Measurements from ENCODE around the gene MAP2K6.
A peak's percentile ranks its signal among the peaks of the same experiment; 100 is the strongest.

The MAP2K6 gene

DNA sequence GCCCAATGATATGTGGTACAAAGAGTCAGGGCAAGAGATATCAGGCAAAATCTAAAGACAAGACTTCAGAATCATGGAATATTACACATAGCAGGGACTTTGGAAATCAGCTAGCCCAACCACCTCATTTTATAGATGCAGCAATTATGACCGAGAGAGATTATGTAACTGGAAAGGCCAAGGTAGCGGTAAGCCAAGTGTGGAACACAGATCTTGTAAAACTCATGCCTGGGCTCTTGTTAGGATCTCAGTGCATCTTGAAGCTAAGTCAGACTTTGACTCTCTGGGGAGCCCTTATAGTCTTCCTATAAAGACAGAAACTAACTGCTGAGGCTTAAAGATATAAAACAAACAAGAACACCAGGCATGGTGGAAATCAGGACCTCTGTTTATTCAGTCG is 18.6 kb downstream of the MAP2K6 start:
- TF ChIP-seq, protein P1, sequence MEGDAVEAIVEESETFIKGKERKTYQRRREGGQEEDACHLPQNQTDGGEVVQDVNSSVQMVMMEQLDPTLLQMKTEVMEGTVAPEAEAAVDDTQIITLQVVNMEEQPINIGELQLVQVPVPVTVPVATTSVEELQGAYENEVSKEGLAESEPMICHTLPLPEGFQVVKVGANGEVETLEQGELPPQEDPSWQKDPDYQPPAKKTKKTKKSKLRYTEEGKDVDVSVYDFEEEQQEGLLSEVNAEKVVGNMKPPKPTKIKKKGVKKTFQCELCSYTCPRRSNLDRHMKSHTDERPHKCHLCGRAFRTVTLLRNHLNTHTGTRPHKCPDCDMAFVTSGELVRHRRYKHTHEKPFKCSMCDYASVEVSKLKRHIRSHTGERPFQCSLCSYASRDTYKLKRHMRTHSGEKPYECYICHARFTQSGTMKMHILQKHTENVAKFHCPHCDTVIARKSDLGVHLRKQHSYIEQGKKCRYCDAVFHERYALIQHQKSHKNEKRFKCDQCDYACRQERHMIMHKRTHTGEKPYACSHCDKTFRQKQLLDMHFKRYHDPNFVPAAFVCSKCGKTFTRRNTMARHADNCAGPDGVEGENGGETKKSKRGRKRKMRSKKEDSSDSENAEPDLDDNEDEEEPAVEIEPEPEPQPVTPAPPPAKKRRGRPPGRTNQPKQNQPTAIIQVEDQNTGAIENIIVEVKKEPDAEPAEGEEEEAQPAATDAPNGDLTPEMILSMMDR (conservative IDR thresholded peaks at IDR 0.05; ENCODE audit: low read depth, low read length) = no peak
- no peak overlapping the region for H3K4me3 ChIP-seq (ENCODE audit: low read length)
- DNase-seq (ENCODE audit: low read depth) = no peak

DNA sequence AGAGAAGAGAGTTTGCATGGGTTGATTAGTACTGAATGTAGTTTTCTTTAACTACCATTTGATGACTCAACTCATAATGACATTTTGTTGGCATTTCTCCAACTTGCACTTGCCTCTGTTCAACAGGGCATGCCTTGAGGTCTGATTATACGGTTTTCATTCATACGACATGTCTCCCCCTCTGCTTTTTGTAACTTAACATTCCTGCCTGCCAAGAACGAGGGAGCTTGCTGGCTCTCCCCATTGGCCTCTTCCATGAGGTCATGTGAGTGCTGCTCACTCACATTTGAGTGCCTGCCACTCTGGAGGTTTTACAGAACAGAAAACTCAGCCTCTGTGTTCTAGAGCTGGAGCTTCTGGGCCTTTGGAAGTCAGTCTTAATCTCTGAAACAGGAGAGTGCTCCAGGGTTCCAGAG is 19.7 kb downstream of the MAP2K6 start:
- peak; percentile 93 for DNase-seq (ENCODE audit: low read depth)
- H3K4me3 ChIP-seq (ENCODE audit: low read length) = no peak overlapping the region
- TF ChIP-seq, protein P1 (conservative IDR thresholded peaks at IDR 0.05; ENCODE audit: low read depth, low read length) = no peak

DNA sequence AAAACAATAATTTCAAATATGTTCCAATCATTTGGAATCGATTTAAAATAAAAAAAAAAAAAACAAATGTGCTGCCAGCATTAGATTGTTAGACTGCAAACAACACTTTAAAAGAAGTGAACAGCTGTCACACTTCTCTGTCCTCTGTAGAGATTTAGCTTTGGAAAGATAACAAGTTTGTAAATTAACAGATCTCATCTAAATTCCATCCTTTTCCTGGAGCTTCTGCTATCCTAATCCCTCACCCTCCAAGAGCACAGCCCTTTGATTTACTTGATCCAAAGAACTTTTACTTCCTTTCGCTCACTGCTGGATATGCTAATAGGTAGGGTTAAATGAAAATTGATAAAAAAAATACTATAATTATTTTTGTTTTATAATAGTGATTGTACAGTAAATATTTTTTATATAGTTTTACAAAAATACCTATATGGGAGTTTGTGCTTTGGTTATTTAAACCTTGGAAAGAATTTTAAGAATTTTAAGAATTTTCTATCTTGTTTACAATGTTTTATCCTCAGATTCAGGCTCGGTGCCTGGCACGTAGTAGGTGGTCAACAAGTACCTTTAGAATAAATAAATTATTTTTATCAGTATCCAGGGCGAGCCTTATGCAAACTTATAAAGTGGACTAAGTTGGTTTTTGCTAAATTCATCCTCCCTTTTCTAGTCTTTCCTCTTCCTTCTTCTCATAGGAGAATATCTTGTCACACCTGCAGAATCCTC is 21.6 kb downstream of the MAP2K6 start:
- TF ChIP-seq, protein P1 (conservative IDR thresholded peaks at IDR 0.05; ENCODE audit: low read depth, low read length) = no peak
- no peak for DNase-seq (ENCODE audit: low read depth)
- no peak overlapping the region for H3K4me3 ChIP-seq (ENCODE audit: low read length)

DNA sequence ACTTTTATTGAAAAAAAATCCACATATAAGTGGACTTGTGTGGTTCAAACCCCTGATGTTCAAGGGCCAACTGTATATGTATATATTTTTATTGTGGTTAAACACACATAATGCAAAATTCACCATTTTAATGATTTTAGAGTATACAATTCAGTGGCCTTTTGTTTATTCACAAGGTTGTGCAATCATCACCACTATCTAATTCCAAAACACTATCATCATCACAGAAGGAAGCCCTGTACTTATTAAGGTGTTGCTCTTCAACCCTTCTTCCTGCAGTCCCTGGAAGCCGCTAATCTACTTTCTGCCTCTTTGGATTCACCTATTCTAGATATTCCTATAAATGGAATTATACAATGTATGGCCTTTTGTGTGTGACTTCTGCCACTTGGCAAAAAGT is 23.0 kb downstream of the MAP2K6 start:
- DNase-seq (ENCODE audit: low read depth) = no peak
- TF ChIP-seq, protein P1 (conservative IDR thresholded peaks at IDR 0.05; ENCODE audit: low read depth, low read length) = no peak
- H3K4me3 ChIP-seq (ENCODE audit: low read length) = no peak overlapping the region

DNA sequence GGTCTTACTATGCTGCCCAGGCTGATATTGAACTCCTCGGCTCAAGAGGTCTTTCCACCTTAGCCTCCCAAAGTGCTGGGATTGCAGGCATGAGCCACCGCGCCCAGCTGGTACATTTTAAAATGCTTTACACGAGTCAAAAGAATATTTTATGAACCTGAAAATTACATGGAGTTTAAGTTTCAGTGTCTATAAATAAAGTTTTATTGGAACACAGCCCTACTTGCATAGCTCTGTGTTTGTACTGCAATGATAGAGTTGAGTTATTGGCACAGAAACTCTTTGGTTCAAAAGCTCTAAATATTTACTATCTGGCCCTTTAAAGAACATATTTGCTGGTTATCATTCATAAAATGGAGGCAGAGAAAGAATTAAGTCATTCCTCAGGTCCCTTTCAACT is 24.3 kb downstream of the MAP2K6 start:
- TF ChIP-seq, protein P1 (conservative IDR thresholded peaks at IDR 0.05; ENCODE audit: low read depth, low read length) = no peak
- no peak overlapping the region for H3K4me3 ChIP-seq (ENCODE audit: low read length)

DNA sequence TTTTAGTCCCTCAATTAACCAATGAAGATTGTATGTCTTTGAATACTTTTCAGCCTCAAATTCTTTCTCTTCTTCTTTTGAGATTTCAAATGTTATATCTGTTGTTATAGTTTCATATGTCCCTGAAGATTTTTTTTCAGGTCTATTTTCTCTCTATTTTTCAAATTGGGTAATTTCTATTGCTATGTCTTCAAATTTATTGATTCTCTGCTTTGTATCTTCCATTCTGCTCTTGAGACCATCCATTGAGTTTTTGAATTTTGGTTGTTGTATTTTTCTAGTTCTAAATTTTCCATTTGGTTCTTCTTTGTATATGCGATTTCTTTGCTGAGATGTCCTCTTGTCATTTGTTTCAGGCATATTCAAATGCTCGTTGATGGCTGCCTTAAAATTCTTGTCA is 26.7 kb downstream of the MAP2K6 start:
- TF ChIP-seq, protein P1 (conservative IDR thresholded peaks at IDR 0.05; ENCODE audit: low read depth, low read length) = no peak
- DNase-seq (ENCODE audit: low read depth) = no peak
- H3K4me3 ChIP-seq (ENCODE audit: low read length) = no peak overlapping the region

More for the DNA sequence above, 24.3 kb downstream of the MAP2K6 start:
- no peak for DNase-seq (ENCODE audit: low read depth)

DNA sequence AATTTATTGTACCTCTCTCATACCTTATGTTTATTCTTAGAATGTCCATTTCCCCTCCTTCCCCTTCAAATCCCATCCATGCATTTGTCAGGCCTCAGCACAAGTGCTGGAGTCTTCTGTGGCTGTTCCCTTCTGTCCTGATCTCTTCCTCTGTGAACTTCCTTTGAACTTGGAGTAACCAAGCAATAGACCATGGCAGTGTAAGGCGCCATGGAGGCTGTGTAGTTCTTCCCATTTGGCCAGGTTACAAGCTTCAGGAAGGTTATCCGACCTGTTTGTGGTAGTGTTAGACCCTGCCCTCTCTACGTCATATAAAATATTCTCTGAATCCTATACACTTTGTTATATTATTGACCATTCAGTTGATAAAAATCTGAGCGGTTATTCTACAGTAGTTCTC is 28.6 kb downstream of the MAP2K6 start:
- H3K4me3 ChIP-seq (ENCODE audit: low read length) = no peak overlapping the region
- no peak for DNase-seq (ENCODE audit: low read depth)
- TF ChIP-seq, protein P1 (conservative IDR thresholded peaks at IDR 0.05; ENCODE audit: low read depth, low read length) = no peak
